CD4-positive, alpha-beta T cell treated with Interleukin-12 subunit alpha and Interleukin-12 subunit beta, for 1 hour (primary cell): ENCODE results near the gene ETDC.

Source experiments
- DNase-seq: peaks from one replicate; pipeline ENCODE4 v3.0.0-alpha.2; 2020

ETDC gene

GRCh38 chrX:135347381-135348016 lies 38.2 kb downstream of the ETDC start:
- DNase-seq: no peak

GRCh38 chrX:135354288-135354687 lies 45.0 kb downstream of the ETDC start:
- no peak for DNase-seq
